Transverse colon (tissue), 4 donors: ENCODE data around the gene CDK11A. TPM values are rescaled to one million over a fixed set of nuclear protein-coding genes. Genes with fewer than 3 reads are reported as not detected.

Experiments
- DNase-seq: peaks from one replicate; pipeline ENCODE4 v3.0.0-alpha.2; 2019
- H3K27ac ChIP-seq, 4 donors: fragments of 200-600 bp; sonication (generic); 2 replicates each; pipeline ENCODE4 v1.5.1; 2016 to 2018; ENCODE audit warnings: inconsistent platforms in 4 of 4
- H3K27me3 ChIP-seq: fragments of 200-600 bp; sonication (generic); 2 replicates; pipeline ENCODE4 v1.5.1; 2017; ENCODE audit warnings: inconsistent platforms
- H3K36me3 ChIP-seq, 4 donors: fragments of 200-600 bp; sonication (generic); 2 replicates each; pipeline ENCODE4 v1.5.1; 2017 to 2019; ENCODE audit warnings: inconsistent platforms in 4 of 4
- H3K4me1 ChIP-seq, 4 donors: fragments of 200-600 bp; sonication (generic); 2 replicates each; pipeline ENCODE4 v1.5.1; 2017 to 2020; ENCODE audit warnings: inconsistent platforms in 4 of 4
- H3K4me3 ChIP-seq, 4 donors: fragments of 200-600 bp; sonication (generic); 1 replicate in 1 of 4; 2 replicates in 3 of 4; pipeline versions ENCODE4 v1.5.1 to v1.6.1; 2017 to 2019; ENCODE audit warnings: inconsistent platforms in 4 of 4
- H3K9me3 ChIP-seq, 2 donors: fragments of 200-600 bp; sonication (generic); 2 replicates each; pipeline ENCODE4 v1.5.1; 2017 to 2019; ENCODE audit warnings: inconsistent platforms in 2 of 2
- EP300 ChIP-seq: sonication (generic); formaldehyde crosslinking; IDR thresholded peaks from one replicate; pipeline ENCODE4 v1.6.1; 2017; ENCODE audit warnings: antibody characterized with exemption, low read depth
- POLR2A ChIP-seq: fragments of 450-650 bp; IDR thresholded peaks from one replicate; pipeline ENCODE4 v1.6.1; 2016; ENCODE audit warnings: antibody characterized with exemption, mild to moderate bottlenecking, moderate library complexity
- POLR2AphosphoS5 ChIP-seq, 3 donors: sonication (generic); formaldehyde crosslinking; IDR thresholded peaks; one replicate each; pipeline ENCODE4 v1.6.1; 2016; ENCODE audit warnings: antibody characterized with exemption in 3 of 3
- WGBS, 2 donors: methylation state at CpG; one replicate each; pipeline ENCODE4 v1.1.5; 2018; ENCODE audit warnings: low coverage in 1 of 2; 5-methylcytosine and 5-hydroxymethylcytosine counted together
- in situ Hi-C, 4 donors: fragments of 200-750 bp; cut with MboI; loops; one replicate each; pipeline versions ENCODE4 v1.15.0 to v1.15.1; 2017; ENCODE audit warnings: low sequenced_read_pairs in 3 of 4, low pct_ligation_motif_present in 1 of 4, low pct_unique_long_range_greater_than_20kb in 1 of 4
- intact Hi-C: fragments of 100-400 bp; cut with DNase I; formaldehyde crosslinking; loops from one replicate; pipeline ENCODE4 v1.15.1; 2023; ENCODE audit warnings: low total_unique reads
- total RNA-seq, 4 donors: library from RNA; depleted of rRNA; stranded (reverse); fragments of >200 nt; gene quantifications; one replicate each; pipeline ENCODE4 v1.1.0, GENCODE V29; 2016
- TF ChIP-seq, protein P1 (sequence below), 5 experiments: fragments of 200-600 bp in 3 of 5; fragments of 450-650 bp in 2 of 5; sonication (generic) in 3 of 5; IDR thresholded peaks; 1 replicate in 2 of 5; 2 replicates in 3 of 5; pipeline ENCODE4 v1.5.1; 2016 to 2017; ENCODE audit warnings: antibody characterized with exemption in 5 of 5, inconsistent platforms in 3 of 5, mild to moderate bottlenecking in 2 of 5, moderate library complexity in 1 of 5

CDK11A gene
- total RNA-seq, 4 donors from 2014 or later: 52.9 to 250 (median 161) TPM

DNA sequence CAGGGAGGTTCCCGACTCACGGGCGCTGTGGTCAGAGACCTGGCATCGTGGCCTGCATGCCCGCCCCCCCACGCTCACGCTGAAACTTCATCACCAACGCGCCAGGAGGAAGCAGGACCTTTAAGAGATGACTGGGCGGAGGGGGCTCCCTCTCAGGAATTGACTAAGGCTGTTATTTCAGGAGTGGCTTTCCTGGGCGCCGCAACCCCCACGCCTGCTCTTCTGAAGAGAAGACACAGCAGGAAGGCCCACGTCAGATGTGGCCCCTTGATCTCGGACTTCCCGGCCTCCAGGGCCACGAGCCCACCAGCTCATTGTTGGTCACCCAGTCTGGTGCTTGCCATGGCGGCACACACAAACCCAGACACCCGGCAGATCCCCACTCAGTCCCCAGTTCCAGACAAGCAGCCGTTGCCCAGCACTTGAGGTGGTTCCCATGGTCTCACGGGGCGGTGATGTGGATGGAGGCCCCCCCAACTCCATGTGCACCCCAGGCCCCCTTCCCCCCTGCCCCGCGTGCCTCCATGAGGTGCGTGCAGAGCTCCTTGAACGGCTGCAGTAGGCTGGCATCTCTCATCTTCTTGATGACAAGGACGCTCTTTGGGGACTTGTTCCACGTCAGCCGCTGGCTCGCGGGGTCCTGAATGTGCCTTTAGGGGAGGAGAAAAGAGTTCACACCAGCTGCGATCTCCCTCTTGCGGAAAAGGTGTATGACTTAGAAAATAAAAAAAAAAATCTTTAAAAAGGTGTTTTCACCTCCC is 32.7 kb upstream of the CDK11A start:
- intact Hi-C loops (no loop called here), in situ Hi-C loops (loop anchor here in 1 of 4 donors (25.0 kb wide), 1 partner anchor 130 kb away; the partner anchor contains the start of gene GNB1)
- Histone ChIP-seq H3K4me3 (no peak overlapping the region), H3K27me3 (no peaks in the 10 kb centered on the region), H3K9me3 (no peaks in the 10 kb centered on the region), H3K27ac (peak overlapping the region in 3 of 4 donors; percentile 79 to 88 (median 82)), H3K4me1 (peaks cover 12 to 23% (median 21%) of the 10 kb centered on the region in 4 donors), H3K36me3 (peaks cover 0 to 50% (median 22%) of the 10 kb centered on the region in 4 donors)
- no peak for TF ChIP-seq EP300
- TF ChIP-seq POLR2A: no peak
- TF ChIP-seq POLR2AphosphoS5 (IDR thresholded peaks at IDR 0.05): no peak
- TF ChIP-seq, protein P1, sequence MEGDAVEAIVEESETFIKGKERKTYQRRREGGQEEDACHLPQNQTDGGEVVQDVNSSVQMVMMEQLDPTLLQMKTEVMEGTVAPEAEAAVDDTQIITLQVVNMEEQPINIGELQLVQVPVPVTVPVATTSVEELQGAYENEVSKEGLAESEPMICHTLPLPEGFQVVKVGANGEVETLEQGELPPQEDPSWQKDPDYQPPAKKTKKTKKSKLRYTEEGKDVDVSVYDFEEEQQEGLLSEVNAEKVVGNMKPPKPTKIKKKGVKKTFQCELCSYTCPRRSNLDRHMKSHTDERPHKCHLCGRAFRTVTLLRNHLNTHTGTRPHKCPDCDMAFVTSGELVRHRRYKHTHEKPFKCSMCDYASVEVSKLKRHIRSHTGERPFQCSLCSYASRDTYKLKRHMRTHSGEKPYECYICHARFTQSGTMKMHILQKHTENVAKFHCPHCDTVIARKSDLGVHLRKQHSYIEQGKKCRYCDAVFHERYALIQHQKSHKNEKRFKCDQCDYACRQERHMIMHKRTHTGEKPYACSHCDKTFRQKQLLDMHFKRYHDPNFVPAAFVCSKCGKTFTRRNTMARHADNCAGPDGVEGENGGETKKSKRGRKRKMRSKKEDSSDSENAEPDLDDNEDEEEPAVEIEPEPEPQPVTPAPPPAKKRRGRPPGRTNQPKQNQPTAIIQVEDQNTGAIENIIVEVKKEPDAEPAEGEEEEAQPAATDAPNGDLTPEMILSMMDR (IDR thresholded peaks at IDR 0.05): no peak
- 80 to 92% methylated on average over 1 to 33 of the region's 33 CpGs for WGBS, 2 donors
- no peak for DNase-seq

DNA sequence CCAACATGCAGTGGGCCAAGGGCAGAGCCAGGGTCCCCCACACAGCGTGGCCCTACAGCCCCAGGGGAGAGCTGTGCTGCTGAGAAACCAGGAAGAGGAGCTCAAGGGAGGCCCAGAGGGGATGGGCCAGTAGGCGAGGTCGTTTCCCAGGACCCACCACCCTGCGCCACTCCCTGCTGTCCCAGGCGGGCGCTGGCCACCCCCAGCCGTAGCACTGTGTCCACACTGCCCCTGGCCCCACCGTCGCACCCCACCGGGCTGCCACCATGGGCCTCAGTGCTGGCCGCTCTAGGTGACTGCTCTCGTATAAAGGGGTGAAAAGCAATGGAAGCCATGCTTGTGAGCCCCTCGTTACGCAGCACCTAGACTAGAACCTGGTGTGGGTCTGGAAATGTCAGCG is 31.7 kb upstream of the CDK11A start:
- H3K27ac ChIP-seq: no peak overlapping the region
- H3K4me3 ChIP-seq: no peak overlapping the region
- intact Hi-C loops (no loop called here), in situ Hi-C loops (loop anchor here in 1 of 4 donors (25.0 kb wide), 1 partner anchor 131 kb away; the partner anchor contains the start of gene GNB1)
- TF ChIP-seq EP300 (no peak), POLR2A (no peak), POLR2AphosphoS5 (IDR thresholded peaks at IDR 0.05) (no peak)
- TF ChIP-seq, protein P1 (IDR thresholded peaks at IDR 0.05): no peak
- peaks cover 12 to 23% (median 21%) of the 10 kb centered on the region in 4 donors for H3K4me1 ChIP-seq
- no peaks in the 10 kb centered on the region for H3K27me3 ChIP-seq
- no peaks in the 10 kb centered on the region for H3K9me3 ChIP-seq
- WGBS, 2 donors: 93 to 100% methylated on average over 1 to 15 of the region's 15 CpGs
- DNase-seq: no peak
- H3K36me3 ChIP-seq: peaks cover 0 to 40% (median 18%) of the 10 kb centered on the region in 4 donors

DNA sequence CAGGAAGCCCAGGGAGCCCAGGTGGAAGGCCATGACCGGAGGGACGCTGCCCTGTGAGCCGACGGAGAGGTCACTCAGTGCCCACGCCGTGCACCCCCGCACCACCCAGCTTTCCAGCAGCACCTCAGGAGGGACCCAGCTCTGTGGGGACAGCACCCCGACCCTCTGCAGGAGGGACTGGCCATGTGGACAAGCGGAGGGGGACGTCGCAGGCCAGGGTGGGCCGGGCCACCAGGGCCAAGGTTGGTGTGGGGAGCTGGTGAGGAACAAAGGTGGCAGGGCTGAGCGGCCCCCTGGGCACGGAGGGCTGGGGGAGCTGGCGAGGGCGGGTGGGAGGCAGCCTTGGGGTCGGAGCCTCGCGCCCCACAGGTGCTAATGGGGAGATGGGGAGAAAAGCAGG is 31.3 kb upstream of the CDK11A start:
- Histone ChIP-seq H3K4me1 (peaks cover 12 to 23% (median 21%) of the 10 kb centered on the region in 4 donors), H3K9me3 (no peaks in the 10 kb centered on the region), H3K4me3 (no peak overlapping the region), H3K36me3 (peaks cover 0 to 37% (median 16%) of the 10 kb centered on the region in 4 donors), H3K27ac (no peak overlapping the region), H3K27me3 (no peaks in the 10 kb centered on the region)
- no peak for TF ChIP-seq POLR2AphosphoS5 (IDR thresholded peaks at IDR 0.05)
- TF ChIP-seq EP300: no peak
- TF ChIP-seq, protein P1 (IDR thresholded peaks at IDR 0.05): no peak
- TF ChIP-seq POLR2A: no peak
- no peak for DNase-seq
- in situ Hi-C loops: loop anchor here in 1 of 4 donors (25.0 kb wide), 1 partner anchor 132 kb away; the partner anchor contains the start of gene GNB1
- intact Hi-C loops: no loop called here
- 93% methylated on average over 19 of the region's 19 CpGs; no CpG with 5 or more reads in 1 of the 2 donors for WGBS, 2 donors

DNA sequence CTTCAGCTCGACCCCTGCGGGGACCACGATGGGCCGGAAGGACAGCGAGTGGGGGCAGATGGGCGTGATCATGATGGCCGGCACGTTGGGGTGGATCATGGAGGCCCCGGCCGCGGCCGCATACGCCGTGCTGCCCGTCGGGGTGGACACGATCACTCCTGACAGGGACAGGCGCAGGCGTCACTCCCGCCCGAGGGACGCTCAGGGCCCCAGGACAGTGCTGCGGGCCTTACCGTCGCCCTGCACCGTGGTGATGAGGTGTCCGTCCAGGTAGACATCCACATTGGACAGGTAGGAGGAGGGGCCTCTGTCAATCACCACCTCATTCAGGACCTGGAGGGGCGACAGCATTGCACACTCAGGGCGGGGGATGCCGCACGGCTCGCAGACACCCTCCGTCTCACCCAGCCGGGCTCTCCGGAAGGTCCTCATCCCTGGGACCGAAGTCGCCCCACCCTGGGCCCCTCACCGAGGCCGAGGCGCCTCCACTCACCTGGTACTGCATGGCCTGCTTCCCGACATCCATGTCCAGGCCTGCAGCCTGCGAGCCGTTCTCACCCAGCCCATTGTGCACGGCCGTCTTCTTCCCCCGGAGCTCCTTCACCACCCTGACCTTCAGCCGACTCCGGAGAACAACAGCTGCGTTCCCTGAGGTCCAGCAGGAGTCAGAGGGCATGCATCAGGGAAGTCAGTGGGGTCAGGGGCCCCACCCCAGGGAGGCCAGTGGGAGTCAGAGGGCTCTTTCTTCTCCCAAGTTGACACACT is 30.1 kb upstream of the CDK11A start:
- no peaks in the 10 kb centered on the region for H3K9me3 ChIP-seq
- H3K27ac ChIP-seq: no peak overlapping the region
- in situ Hi-C loops: loop anchor here in 1 of 4 donors (25.0 kb wide), 1 partner anchor 133 kb away; the partner anchor contains the start of gene GNB1
- intact Hi-C loops: no loop called here
- H3K27me3 ChIP-seq: no peaks in the 10 kb centered on the region
- 92% methylated on average over 48 of the region's 49 CpGs; no CpG with 5 or more reads in 1 of the 2 donors for WGBS, 2 donors
- peaks cover 0 to 32% (median 16%) of the 10 kb centered on the region in 4 donors for H3K36me3 ChIP-seq
- no peak for DNase-seq
- peaks cover 7 to 17% (median 15%) of the 10 kb centered on the region in 4 donors for H3K4me1 ChIP-seq
- H3K4me3 ChIP-seq: no peak overlapping the region
- TF ChIP-seq EP300: no peak
- TF ChIP-seq POLR2A: no peak
- TF ChIP-seq POLR2AphosphoS5 (IDR thresholded peaks at IDR 0.05): no peak
- TF ChIP-seq, protein P1 (IDR thresholded peaks at IDR 0.05): no peak
